ENCODE results near the gene TBC1D5.
"Not testable (repeated sequence)": the region's sequence is repeated elsewhere in the genome, so short reads cannot be mapped to it uniquely, and the experiment has no call there.

The TBC1D5 gene

DNA sequence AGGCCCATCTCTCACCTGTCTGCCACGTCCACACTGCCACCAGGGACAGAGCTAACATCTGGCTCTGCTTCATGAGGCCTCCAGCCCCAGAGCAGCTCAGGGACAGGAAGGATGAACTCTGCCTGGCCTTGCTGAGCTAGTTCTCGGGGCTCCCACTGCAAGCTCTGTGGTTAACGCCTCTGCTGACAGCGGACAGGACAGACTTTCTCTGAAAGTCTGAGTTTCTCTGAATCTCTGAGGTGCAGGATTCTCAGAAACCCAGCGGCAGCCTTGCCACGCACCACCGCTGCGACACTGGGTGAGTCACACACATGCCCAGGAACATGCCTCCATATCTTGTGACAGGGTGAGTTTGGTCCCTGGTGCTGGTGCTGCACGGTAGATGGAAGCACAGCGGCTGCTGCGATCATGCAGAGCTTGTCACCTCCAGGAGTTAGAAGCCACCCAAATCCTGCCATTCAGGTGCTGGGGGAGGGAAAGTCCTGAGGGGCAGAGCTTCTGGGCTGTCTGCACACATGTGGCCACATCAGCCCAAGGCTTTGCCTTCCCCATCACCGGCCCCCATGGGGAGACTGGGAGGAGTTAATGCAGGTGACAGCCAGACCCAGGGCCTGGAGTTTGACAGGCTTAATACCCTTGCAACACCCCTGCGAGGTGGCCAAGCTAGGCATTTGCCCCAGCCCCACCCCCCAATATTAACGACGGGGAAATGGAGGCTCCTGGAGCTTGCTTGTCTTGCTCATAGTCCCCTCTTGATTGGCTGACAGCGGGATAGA, 590.6 kb downstream of the TBC1D5 start:
- H3K4me3 ChIP-seq (ENCODE audit: low read length) = no peak overlapping the region
- DNase-seq (ENCODE audit: low read depth, low spot score) = peak; percentile 10

- H3K4me3 ChIP-seq (ENCODE audit: low read length) = no peak overlapping the region
- DNase-seq (ENCODE audit: low read depth, low spot score) = no peak
Observed at GRCh38 chr3:17149076-17149475, 593.4 kb downstream of the TBC1D5 start.

DNA sequence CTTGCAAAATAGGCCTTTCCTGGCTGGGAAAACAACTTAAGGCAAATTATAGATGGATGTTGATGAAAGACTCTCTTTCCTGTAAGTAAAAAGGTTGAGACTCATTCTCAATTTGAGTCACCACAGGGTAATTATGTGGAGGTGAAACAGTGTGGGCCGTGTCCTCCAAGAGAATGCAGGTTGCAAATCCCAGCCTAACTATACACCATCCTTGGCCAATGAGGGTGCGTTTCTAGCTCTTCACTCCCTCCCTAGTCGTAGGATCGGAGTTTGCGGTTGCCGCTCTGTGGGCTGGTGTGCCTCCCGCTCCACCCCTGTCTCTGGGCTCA, 597.8 kb downstream of the TBC1D5 start:
- no peak overlapping the region for H3K4me3 ChIP-seq (ENCODE audit: low read length)
- no peak for DNase-seq (ENCODE audit: low read depth, low spot score)

DNA sequence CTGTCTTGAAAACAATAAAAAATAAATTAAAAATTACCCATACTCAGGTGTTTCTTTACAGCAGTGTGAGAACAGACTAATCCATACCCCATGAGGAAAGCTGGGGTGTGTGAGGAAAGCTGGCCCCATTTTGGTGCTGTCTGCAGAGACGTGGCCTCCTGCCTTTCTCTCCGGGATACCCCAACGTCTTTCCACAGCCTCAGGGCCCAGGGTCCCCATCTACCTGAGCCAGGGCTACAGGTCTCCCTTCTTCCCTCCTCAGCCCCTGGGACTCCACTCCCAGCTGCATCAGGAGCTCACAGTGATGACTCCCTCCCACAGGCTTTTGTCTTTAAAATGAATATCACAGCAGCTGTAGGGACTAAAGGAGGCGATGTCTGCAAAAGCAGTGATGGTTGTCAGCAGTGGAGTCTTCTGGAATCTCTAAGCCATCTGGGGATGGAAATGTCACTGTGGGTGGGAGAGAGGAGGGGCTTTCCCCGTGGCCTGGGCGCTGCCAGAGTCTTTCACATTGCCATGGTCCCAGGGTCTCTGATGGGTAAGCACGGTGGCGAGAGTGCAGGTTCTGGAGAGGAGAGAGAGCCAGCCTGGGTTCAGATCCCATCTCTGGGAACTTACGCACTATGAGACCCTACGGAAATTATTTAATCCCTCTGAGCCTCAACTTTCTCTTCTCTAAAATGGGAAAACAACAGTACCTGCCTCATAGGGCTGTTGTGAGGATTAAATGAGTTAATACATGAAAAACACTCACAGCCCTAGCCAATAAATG, 598.4 kb downstream of the TBC1D5 start:
- H3K4me3 ChIP-seq (ENCODE audit: low read length) = no peak overlapping the region
- DNase-seq (ENCODE audit: low read depth, low spot score) = no peak

DNA sequence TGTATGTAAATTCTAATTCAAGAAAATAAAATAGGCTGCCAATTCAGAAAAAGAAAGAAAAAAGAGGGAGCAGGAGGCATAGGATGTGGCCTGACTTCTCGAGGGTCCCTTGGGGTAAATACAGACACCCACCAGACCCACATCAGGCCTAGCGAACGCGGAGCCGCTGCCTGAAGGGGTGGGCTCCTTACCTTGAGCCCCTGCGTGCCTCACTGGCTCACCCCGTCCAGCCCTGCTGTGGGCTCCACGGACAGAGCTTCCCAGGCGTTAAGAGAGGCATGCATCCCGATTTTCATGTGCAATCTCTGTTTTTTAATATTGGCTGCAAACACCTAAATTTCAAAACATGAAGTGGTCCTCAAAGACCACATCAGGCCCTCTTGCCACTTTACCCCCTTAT, 599.9 kb downstream of the TBC1D5 start:
- no peak for DNase-seq (ENCODE audit: low read depth, low spot score)

DNA sequence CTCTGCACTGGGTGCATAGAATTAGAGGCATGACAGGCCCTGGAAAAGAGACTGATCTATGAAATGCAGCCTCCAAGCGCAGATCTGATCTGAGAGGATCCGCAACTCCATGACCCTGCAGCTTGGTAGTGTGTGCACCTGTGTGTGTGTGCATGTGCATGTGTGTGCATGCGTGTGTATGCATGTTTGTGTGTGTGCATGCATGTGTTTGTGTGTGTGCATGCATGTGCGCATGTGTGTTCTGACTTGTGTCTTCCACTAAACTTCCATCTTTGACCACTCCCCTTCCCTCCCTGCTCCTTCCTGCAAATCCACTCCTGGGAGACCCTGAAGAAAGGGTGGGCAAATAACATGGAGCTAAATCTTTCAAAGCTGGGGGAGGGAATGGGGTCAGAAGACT, 600.7 kb downstream of the TBC1D5 start:
- H3K4me3 ChIP-seq (ENCODE audit: low read length) = no peak overlapping the region
- DNase-seq (ENCODE audit: low read depth, low spot score) = no peak

More for the DNA sequence above, 599.9 kb downstream of the TBC1D5 start:
- no peak overlapping the region for H3K4me3 ChIP-seq (ENCODE audit: low read length)

- no peak overlapping the region for H3K4me3 ChIP-seq (ENCODE audit: low read length)
- DNase-seq (ENCODE audit: low read depth, low spot score) = no peak
Observed at GRCh38 chr3:17140670-17141505, 601.5 kb downstream of the TBC1D5 start.

DNA sequence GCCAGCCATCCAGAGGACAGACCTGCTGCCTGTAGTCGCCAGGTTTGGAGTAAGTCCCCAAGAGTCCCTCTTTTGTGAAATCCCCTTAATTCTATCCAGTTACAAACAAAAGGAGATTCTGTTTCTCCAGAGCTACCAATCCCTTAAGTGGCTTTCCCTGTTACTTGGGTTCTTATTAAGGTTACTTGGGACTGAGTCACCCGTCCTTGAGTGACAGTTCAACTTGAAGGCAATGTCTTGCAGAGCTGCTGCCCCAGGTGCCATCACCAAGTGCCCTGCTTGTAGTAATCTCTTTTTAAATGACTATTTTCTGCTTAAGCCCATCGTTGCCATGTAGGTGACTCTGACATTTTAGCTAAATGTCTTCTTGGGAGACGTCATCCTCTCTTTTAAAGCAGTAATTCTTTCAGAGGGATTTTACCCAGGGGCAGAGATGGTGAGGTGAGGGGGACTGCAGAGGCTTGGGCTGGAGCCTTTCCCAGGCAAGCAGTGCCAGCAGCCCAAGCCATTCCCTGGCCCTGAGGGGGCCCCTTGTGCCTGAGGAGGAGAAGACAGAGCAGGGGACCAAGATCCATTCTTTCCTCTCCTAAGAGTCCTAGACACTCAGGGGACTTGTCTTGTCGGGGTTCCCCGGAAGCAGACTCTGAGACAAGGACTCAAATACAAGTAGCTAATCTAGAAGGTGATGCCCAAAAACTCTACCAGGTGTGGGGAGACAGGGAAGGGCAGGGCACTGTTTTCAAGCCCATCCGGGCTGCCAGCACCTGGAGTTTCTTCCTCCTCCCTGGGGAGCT, 604.0 kb downstream of the TBC1D5 start:
- no peak for DNase-seq (ENCODE audit: low read depth, low spot score)
- no peak overlapping the region for H3K4me3 ChIP-seq (ENCODE audit: low read length)

DNA sequence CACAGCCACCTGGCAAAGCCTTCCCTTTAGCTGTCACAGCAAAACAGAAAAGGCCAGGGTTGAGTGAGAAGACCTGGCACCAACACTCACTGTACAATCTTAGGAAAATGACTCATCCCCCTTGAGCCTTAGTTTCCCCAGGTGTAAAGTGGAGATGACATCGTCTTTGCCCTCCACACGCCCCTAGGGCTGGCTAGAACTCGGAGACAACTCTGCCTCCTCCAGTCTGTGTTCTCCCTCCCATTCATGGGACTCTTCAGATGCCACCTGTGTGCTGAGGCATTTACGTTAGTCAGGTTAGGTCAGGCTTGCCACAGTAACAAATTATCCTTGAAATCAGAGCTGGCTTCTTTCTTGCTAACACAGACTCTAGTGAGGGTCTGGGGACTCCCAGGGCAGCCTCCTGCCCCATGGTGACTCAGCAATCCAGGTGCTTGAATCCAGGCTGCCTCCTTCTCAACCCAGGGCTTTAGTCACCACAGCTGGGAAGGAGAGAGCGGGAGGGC, 605.1 kb downstream of the TBC1D5 start:
- no peak overlapping the region for H3K4me3 ChIP-seq (ENCODE audit: low read length)
- DNase-seq (ENCODE audit: low read depth, low spot score) = no peak

DNA sequence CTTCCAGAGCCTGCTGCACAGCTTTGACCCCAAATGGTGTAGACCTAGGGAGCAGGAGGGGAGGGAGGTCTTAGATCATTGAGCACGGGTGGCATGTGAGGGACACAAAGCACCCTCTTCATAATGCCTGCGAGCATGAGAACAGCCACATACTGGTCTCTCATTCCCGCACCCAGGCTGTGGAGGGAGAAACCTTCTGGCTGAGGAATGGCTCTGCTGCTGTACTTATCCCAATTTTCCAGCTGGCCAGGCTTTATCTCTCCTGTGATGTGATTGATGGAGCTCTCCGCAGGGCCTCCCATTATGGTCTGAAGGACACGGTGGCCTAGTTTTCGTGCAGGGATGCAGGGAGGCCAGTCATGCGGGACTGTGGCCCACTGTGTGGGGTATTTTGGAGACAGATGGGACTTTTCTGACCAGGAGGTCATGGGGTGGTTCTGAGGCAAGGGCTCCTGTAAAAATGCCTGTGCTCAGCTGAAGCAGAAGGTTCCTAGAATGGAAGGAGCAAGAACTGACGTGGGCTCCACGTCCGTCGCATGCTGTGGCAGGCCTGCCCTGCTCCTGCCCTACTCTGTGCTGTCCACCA, 606.2 kb downstream of the TBC1D5 start:
- DNase-seq (ENCODE audit: low read depth, low spot score) = no peak
- H3K4me3 ChIP-seq (ENCODE audit: low read length) = no peak overlapping the region

DNA sequence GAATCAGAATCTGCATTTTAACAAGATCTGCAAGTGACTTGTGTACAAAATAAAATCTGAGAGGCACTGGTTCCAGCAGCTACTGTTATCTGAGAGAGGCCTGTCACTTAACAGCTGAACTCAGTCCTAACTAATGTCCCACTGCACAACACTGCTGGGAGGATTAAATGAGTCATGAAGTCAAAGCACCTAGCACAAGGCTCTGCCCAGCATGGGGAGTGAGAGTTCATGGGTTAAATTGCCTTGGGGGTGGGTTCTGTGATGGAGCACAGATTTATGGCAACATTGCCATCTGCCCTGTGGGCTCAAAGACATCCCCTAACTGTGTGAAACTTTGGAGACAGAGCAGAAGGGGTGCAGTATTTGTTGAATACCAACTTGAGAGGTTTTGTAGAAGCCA, 606.7 kb downstream of the TBC1D5 start:
- H3K4me3 ChIP-seq (ENCODE audit: low read length) = no peak overlapping the region
- no peak for DNase-seq (ENCODE audit: low read depth, low spot score)

DNA sequence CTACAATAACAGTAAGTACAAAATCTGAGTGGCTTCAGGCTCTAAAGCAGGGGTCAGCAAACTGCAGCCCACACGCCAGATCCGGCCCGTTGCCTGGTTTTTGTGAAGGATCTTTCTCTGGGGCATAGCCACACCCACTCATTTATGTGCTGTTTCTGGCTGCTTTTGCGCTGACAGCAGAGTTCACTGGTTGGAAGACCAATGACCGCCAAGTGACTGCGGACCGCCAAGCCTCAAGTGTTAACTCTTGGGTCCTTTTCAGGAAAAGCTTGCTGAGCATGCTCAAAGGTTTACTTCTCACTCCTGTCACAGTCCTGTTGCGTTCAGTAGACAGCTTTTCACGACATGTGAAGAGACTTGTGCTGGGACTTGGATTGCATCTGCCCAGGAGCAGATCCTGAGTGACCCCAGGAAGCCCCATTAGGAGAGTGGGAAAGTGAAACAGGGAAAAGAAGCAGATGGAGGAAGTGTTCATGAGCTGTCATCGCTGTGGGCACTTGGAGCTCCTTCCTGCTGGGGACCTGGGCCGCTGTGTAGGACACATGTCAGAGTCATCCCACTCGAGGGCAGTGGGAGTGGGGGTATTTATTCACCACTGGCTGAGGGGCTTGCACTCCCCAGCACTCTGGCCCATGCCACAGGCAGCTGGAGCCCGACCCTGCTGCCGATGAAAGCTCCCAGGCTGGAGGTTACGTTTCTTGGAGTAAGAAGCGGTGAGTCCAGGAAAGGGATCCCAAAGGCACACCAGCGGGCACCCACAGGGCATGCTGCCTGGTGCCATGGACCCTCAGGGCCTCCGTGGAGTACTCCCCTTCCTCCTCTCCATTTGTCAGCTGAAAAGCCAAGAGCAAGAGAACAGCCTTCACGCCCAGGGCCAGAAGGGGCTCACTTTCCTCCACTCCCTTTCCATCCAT, 608.5 kb downstream of the TBC1D5 start:
- H3K4me3 ChIP-seq (ENCODE audit: low read length) = no peak overlapping the region
- no peak for DNase-seq (ENCODE audit: low read depth, low spot score)

DNA sequence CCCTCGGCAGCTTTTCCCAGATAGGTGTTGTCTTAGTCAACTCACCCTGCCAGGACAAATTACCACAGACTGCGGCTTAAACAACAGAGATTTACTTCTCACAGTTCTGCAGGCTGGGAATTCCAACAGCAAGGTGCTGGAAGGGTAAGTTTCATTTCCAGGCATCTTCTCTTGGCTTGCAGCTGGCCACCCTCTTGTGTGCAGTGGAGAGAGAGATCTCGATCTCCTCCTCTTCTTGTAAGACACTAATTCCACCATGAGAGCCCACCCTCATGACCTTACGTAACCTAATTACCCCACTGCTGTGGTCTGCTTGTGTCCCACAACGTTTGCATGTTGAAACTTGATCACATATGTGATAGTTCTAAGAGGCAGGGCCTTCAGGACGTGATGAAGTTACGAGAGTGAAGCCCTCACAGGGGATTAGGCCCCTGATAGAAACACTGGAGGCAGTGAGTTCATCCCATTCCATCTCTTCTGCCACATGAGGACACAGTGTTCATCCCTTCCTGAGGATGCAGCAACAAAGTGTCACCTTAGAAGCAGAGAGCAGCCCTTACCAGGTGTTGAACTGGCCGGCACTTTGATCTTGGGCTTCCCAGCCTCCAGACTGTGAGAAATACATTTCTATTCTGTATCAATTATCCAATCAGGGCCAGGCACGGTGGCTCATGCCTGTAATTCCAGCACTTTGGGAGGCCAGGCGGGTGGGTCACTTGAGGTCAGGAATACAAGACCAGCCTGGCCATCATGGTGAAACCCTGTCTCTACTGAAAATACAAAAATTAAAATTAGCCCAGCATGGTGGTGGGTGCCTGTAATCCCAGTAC, 609.9 kb downstream of the TBC1D5 start:
- no peak overlapping the region for H3K4me3 ChIP-seq (ENCODE audit: low read length)
- no peak for DNase-seq (ENCODE audit: low read depth, low spot score)

- H3K4me3 ChIP-seq (ENCODE audit: low read length) = no peak overlapping the region
- no peak for DNase-seq (ENCODE audit: low read depth, low spot score)
Observed at GRCh38 chr3:17130956-17131355, 611.5 kb downstream of the TBC1D5 start.

DNA sequence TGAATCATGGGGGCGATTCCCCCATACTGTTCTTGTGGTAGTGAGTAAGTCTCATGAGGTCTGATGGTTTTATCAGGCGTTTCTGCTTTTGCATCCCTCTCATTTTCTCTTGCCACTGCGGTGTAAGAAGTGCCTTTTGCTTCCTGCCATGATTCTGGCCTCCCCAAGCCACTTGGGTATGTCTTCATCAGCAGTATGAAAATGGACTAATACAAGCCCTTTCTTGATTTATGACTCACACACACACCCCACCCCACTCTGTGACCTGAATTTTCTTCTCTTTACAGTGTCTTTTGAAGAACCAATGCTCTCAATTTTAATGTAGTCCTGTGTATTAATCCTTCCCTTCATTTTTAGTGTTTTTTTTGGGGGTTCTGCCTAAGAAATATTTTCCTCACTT, 612.9 kb downstream of the TBC1D5 start:
- DNase-seq (ENCODE audit: low read depth, low spot score) = no peak

DNA sequence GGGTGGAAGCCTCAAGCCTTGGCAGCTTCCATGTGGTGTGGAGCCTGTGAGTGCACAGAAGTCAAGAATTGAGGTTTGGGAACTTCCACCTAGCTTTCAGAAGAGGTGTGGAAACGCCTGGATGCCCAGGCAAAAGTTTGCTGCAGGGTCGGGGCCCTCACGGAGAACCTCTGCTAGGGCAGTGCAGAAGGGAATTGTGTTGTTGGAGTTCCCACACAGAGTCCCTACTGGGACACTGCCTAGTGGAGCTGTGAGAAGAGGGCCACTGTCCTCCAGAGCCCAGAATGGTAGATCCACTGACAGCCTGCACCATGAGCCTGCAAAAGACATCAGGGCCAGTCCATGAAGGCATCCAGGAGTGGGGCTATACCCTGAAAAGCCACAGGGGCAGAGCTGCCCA, 613.8 kb downstream of the TBC1D5 start:
- not testable (repeated sequence) for DNase-seq (ENCODE audit: low read depth, low spot score); H3K4me3 ChIP-seq (ENCODE audit: low read length)

More for the DNA sequence above, 612.9 kb downstream of the TBC1D5 start:
- no peak overlapping the region for H3K4me3 ChIP-seq (ENCODE audit: low read length)

Measured in Jurkat, Clone E6-1 (cell line).